Neural progenitor cell (in vitro differentiated cells): Measurements from ENCODE around the gene MYH7. TPM values are rescaled to one million over a fixed set of nuclear protein-coding genes. Genes with fewer than 3 reads are reported as not detected.
A peak's percentile ranks its signal among the peaks of the same experiment; 100 is the strongest.
"Not testable (repeated sequence)": the region's sequence is repeated elsewhere in the genome, so short reads cannot be mapped to it uniquely, and the experiment has no call there.

Source experiments
- DNase-seq: peaks from one replicate; pipeline ENCODE4 v3.0.0-alpha.2; 2016; ENCODE audit warnings: low spot score
- H2AFZ ChIP-seq: fragments of 200-600 bp; sonication (generic); replicated peaks from 2 replicates; pipeline ENCODE4 v1.6.1; 2016; ENCODE audit warnings: antibody characterized with exemption
- H3F3A ChIP-seq: fragments of 200-600 bp; sonication (generic); 2 replicates; pipeline ENCODE4 v1.6.1; 2016; ENCODE audit warnings: antibody characterized with exemption, low read depth
- H3K27ac ChIP-seq: fragments of 200-600 bp; sonication (generic); 2 replicates; pipeline ENCODE4 v1.5.1; 2016; ENCODE audit warnings: mild to moderate bottlenecking
- H3K27me3 ChIP-seq: fragments of 200-600 bp; sonication (generic); 2 replicates; pipeline ENCODE4 v1.6.1; 2016; ENCODE audit warnings: mild to moderate bottlenecking, moderate library complexity
- H3K36me3 ChIP-seq: fragments of 200-600 bp; sonication (generic); 2 replicates; pipeline ENCODE4 v1.5.1; 2016
- H3K4me1 ChIP-seq: fragments of 200-600 bp; sonication (generic); 2 replicates; pipeline ENCODE4 v1.6.1; 2016; ENCODE audit warnings: mixed run types
- H3K4me2 ChIP-seq: fragments of 200-600 bp; sonication (generic); 2 replicates; pipeline ENCODE4 v1.6.1; 2016
- H3K4me3 ChIP-seq: fragments of 200-600 bp; sonication (generic); 2 replicates; pipeline ENCODE4 v1.5.1; 2016
- H3K79me2 ChIP-seq: fragments of 200-600 bp; sonication (generic); 2 replicates; pipeline ENCODE4 v1.6.1; 2016; ENCODE audit warnings: low read depth
- H3K9ac ChIP-seq: fragments of 200-600 bp; sonication (generic); 2 replicates; pipeline ENCODE4 v1.6.1; 2016
- H3K9me3 ChIP-seq: fragments of 200-600 bp; sonication (generic); 2 replicates; pipeline ENCODE4 v1.5.1; 2016; ENCODE audit warnings: low read depth
- H4K20me1 ChIP-seq: fragments of 200-600 bp; sonication (generic); 2 replicates; pipeline ENCODE4 v1.6.1; 2016; ENCODE audit warnings: low read depth
- H3K27ac Mint-ChIP-seq: 3 replicates; pipeline ENCODE4 v1.8.0; 2021; ENCODE audit warnings: mixed read lengths
- H3K27me3 Mint-ChIP-seq: 2 replicates; pipeline ENCODE4 v1.8.0; 2022; ENCODE audit warnings: low read depth, mild to moderate bottlenecking, inconsistent platforms, moderate library complexity, mixed read lengths; ENCODE audit not compliant: insufficient read depth
- H3K36me3 Mint-ChIP-seq: 3 replicates; pipeline ENCODE4 v1.8.0; 2021; ENCODE audit warnings: mixed read lengths
- H3K4me1 Mint-ChIP-seq: 3 replicates; pipeline ENCODE4 v1.8.0; 2021; ENCODE audit warnings: mixed read lengths
- H3K4me3 Mint-ChIP-seq: 3 replicates; pipeline ENCODE4 v1.8.0; 2021; ENCODE audit warnings: mild to moderate bottlenecking, moderate library complexity, mixed read lengths
- H3K9me3 Mint-ChIP-seq: 3 replicates; pipeline ENCODE4 v1.8.0; 2020; ENCODE audit warnings: mixed read lengths
- EZH2 ChIP-seq: fragments of 200-600 bp; sonication (generic); IDR thresholded peaks from 2 replicates; pipeline ENCODE4 v1.6.1; 2017; ENCODE audit warnings: antibody characterized with exemption, mild to moderate bottlenecking, moderate library complexity
- EZH2phosphoT487 ChIP-seq: fragments of 200-600 bp; sonication (generic); IDR thresholded peaks from 2 replicates; pipeline ENCODE4 v1.6.1; 2017; ENCODE audit warnings: antibody characterized with exemption
- total RNA-seq: library from RNA; depleted of rRNA; stranded (reverse); fragments of >200 nt; gene quantifications from 2 replicates; pipeline ENCODE4 v1.2.3, GENCODE V29; 2015; ENCODE audit warnings: low replicate concordance
- TF ChIP-seq, protein P1 (sequence below): fragments of 200-600 bp; sonication (generic); IDR thresholded peaks from 2 replicates; pipeline ENCODE4 v1.5.1; 2017; ENCODE audit warnings: antibody characterized with exemption, mild to moderate bottlenecking

The MYH7 gene
- total RNA-seq, 1 donor from 2014 or later = not detected

DNA sequence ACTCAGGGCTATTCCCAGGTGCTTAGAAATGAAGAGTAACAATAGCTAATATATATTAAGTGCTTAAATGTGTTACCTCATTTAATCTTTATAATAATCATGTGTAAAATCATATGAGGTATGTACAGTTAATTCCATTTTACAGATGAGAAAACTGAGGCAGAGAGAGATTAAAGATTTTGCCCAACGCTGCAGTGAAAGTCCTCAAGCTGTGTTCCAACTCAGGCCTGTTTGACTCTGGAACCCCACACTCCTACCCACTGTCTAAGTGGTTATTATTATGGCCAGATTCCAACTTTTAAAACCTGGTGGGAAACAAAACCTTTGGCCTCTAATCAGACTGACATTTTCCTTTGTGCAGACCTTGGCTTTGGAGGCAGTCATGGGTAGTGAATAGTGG is 48.5 kb downstream of the MYH7 start:
- H3K4me1 ChIP-seq = no peaks in the 10 kb centered on the region
- H3F3A ChIP-seq = no peaks in the 10 kb centered on the region

GRCh38 chr14:23386266-23386657 is 49.2 kb downstream of the MYH7 start:
- peaks cover 13% of the 10 kb centered on the region for H3K27me3 Mint-ChIP-seq
- not testable (repeated sequence) for H3K79me2 ChIP-seq, H3K36me3 ChIP-seq, H3K9me3 ChIP-seq, H2AFZ ChIP-seq, H3K4me1 ChIP-seq, H3K27ac Mint-ChIP-seq, H3K36me3 Mint-ChIP-seq, H3K9ac ChIP-seq, H3F3A ChIP-seq, H3K4me3 Mint-ChIP-seq, H3K9me3 Mint-ChIP-seq, H3K4me2 ChIP-seq, H3K27ac ChIP-seq, DNase-seq, H4K20me1 ChIP-seq, H3K27me3 ChIP-seq, H3K4me1 Mint-ChIP-seq, H3K4me3 ChIP-seq

More for the DNA sequence above, 48.5 kb downstream of the MYH7 start:
- Mint-ChIP-seq H3K4me3 (no peak overlapping the region), H3K27ac (peak overlapping the region; percentile 74), H3K36me3 (no peaks in the 10 kb centered on the region), H3K9me3 (no peaks in the 10 kb centered on the region), H3K27me3 (peaks cover 13% of the 10 kb centered on the region), H3K4me1 (peaks cover 5% of the 10 kb centered on the region)
- H3K9ac ChIP-seq = no peak overlapping the region
- TF ChIP-seq EZH2phosphoT487 = no peak
- no peak for TF ChIP-seq EZH2
- TF ChIP-seq, protein P1, sequence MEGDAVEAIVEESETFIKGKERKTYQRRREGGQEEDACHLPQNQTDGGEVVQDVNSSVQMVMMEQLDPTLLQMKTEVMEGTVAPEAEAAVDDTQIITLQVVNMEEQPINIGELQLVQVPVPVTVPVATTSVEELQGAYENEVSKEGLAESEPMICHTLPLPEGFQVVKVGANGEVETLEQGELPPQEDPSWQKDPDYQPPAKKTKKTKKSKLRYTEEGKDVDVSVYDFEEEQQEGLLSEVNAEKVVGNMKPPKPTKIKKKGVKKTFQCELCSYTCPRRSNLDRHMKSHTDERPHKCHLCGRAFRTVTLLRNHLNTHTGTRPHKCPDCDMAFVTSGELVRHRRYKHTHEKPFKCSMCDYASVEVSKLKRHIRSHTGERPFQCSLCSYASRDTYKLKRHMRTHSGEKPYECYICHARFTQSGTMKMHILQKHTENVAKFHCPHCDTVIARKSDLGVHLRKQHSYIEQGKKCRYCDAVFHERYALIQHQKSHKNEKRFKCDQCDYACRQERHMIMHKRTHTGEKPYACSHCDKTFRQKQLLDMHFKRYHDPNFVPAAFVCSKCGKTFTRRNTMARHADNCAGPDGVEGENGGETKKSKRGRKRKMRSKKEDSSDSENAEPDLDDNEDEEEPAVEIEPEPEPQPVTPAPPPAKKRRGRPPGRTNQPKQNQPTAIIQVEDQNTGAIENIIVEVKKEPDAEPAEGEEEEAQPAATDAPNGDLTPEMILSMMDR = no peak
- H3K4me3 ChIP-seq = no peak overlapping the region
- no peaks in the 10 kb centered on the region for H3K36me3 ChIP-seq
- no peak for DNase-seq
- no peaks in the 10 kb centered on the region for H4K20me1 ChIP-seq
- H3K27ac ChIP-seq = no peak overlapping the region
- H3K27me3 ChIP-seq = no peaks in the 10 kb centered on the region
- no peaks in the 10 kb centered on the region for H3K79me2 ChIP-seq
- H2AFZ ChIP-seq = no peak overlapping the region
- H3K4me2 ChIP-seq = no peak overlapping the region
- no peaks in the 10 kb centered on the region for H3K9me3 ChIP-seq

DNA sequence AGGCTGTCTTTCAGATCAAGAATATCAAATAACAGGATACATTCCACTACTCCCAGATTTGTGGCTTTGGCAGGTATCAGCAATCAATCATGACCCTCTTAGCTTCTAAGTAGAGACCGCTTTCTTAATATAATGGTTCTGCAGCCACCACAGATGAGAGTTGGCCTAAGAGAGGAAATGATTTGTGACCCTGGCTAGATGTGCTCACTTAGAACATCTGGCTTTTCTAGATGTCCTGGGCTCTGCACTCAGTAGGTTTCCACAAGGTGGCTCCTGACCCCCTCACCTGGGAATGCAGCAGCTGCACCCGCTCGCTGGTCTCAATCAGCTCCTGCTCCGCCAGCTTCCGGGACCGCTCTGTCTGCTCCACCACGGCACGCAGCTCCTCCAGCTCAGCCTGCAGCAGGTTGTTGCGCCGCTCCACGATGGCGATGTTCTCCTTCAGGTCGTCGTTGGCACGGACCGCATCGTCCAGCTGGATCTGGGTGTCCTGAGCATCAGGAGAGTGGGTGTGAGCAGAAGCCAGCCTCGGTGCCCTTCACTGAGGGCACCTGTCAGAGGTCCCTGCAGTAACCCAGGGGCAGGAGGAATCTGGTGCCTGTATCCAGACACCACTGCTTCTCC is 49.7 kb downstream of the MYH7 start:
- H3K27me3 ChIP-seq = no peaks in the 10 kb centered on the region
- Mint-ChIP-seq H3K27me3 (peaks cover 8% of the 10 kb centered on the region), H3K27ac (no peak overlapping the region), H3K4me3 (peak overlapping the region; percentile 50), H3K4me1 (peaks cover 10% of the 10 kb centered on the region), H3K36me3 (no peaks in the 10 kb centered on the region), H3K9me3 (no peaks in the 10 kb centered on the region)
- H3K4me3 ChIP-seq = no peak overlapping the region
- no peak overlapping the region for H3K9ac ChIP-seq
- H3K27ac ChIP-seq = no peak overlapping the region
- no peaks in the 10 kb centered on the region for H3F3A ChIP-seq
- no peaks in the 10 kb centered on the region for H3K36me3 ChIP-seq
- no peak overlapping the region for H3K4me2 ChIP-seq
- no peaks in the 10 kb centered on the region for H3K4me1 ChIP-seq
- no peaks in the 10 kb centered on the region for H3K9me3 ChIP-seq
- DNase-seq = no peak
- TF ChIP-seq EZH2phosphoT487 (no peak), EZH2 (no peak)
- TF ChIP-seq, protein P1 = no peak
- no peak overlapping the region for H2AFZ ChIP-seq
- no peaks in the 10 kb centered on the region for H4K20me1 ChIP-seq
- H3K79me2 ChIP-seq = no peaks in the 10 kb centered on the region

DNA sequence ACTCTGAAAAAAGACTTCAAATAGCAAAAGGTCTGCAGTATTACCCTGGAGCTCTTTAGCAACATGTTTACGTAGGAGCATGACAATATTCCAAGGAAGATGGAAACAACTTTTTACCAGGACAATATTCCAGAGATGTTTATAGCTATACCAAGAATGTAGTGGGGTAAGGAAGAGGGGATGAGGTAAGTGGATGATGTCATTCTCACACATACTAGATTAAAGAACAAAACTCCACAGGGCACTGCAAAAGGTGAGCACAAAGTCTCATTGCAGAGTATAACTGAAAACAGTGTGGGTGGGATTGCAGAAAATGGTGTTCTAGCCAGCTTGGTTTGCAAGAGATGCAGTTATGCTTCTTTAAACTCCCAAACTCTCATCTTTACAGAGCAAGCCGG is 50.2 kb downstream of the MYH7 start:
- no peaks in the 10 kb centered on the region for H4K20me1 ChIP-seq
- Mint-ChIP-seq H3K27me3 (peaks cover 7% of the 10 kb centered on the region), H3K9me3 (no peaks in the 10 kb centered on the region), H3K27ac (no peak overlapping the region), H3K4me1 (peaks cover 12% of the 10 kb centered on the region), H3K36me3 (no peaks in the 10 kb centered on the region), H3K4me3 (no peak overlapping the region)
- no peak overlapping the region for H3K9ac ChIP-seq
- no peaks in the 10 kb centered on the region for H3F3A ChIP-seq
- H3K27ac ChIP-seq = no peak overlapping the region
- no peaks in the 10 kb centered on the region for H3K27me3 ChIP-seq
- no peaks in the 10 kb centered on the region for H3K9me3 ChIP-seq
- no peaks in the 10 kb centered on the region for H3K79me2 ChIP-seq
- H3K4me2 ChIP-seq = no peak overlapping the region
- TF ChIP-seq EZH2 = no peak
- TF ChIP-seq, protein P1 = no peak
- TF ChIP-seq EZH2phosphoT487 = no peak
- no peak for DNase-seq
- H3K36me3 ChIP-seq = no peaks in the 10 kb centered on the region
- H3K4me1 ChIP-seq = no peaks in the 10 kb centered on the region
- no peak overlapping the region for H2AFZ ChIP-seq
- H3K4me3 ChIP-seq = no peak overlapping the region
